Measurements from ENCODE around the gene USH2A.

DNA sequence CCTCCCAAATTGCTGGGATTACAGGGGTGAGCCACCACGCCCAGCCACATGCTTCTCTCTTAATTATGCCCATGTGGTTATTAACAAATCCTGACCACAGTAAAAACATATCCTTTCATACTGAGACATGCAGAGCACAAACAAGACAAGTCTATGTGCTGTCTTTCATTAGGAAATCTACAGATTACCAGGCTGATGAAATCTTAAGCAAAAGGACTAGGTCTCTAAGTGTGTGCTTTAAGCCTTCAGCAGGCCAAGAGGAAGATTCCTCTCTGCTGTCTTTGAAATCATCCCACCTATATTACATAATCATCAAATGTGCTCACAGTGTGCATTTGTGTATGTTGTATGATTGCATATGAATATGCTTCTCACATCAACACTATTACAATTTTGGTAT lies 436.8 kb downstream of the USH2A start:
- TF ChIP-seq POLR2A (IDR thresholded peaks at IDR 0.05): no peak
- TF ChIP-seq, protein P1, sequence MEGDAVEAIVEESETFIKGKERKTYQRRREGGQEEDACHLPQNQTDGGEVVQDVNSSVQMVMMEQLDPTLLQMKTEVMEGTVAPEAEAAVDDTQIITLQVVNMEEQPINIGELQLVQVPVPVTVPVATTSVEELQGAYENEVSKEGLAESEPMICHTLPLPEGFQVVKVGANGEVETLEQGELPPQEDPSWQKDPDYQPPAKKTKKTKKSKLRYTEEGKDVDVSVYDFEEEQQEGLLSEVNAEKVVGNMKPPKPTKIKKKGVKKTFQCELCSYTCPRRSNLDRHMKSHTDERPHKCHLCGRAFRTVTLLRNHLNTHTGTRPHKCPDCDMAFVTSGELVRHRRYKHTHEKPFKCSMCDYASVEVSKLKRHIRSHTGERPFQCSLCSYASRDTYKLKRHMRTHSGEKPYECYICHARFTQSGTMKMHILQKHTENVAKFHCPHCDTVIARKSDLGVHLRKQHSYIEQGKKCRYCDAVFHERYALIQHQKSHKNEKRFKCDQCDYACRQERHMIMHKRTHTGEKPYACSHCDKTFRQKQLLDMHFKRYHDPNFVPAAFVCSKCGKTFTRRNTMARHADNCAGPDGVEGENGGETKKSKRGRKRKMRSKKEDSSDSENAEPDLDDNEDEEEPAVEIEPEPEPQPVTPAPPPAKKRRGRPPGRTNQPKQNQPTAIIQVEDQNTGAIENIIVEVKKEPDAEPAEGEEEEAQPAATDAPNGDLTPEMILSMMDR (IDR thresholded peaks at IDR 0.05): no peak

Measured in lower leg skin (tissue), 3 donors.